Measurements from ENCODE around the gene TMPRSS3.

The TMPRSS3 gene

GRCh38 chr21:42349420-42350317, 46.2 kb downstream of the TMPRSS3 start:
- DNase-seq, result peak; percentile 32

GRCh38 chr21:42348762-42349161, 47.1 kb downstream of the TMPRSS3 start:
- peak; percentile 8 for DNase-seq

- DNase-seq, result peak; percentile 40
Measured at GRCh38 chr21:42347601-42348327, 48.1 kb downstream of the TMPRSS3 start.

- DNase-seq, result peak; percentile 40
Measured at GRCh38 chr21:42346866-42347600, 48.8 kb downstream of the TMPRSS3 start.

- peak; percentile 7 for DNase-seq
Measured at GRCh38 chr21:42346441-42346840, 49.4 kb downstream of the TMPRSS3 start.

GRCh38 chr21:42344631-42345030, 51.2 kb downstream of the TMPRSS3 start:
- DNase-seq, result no peak

GRCh38 chr21:42343963-42344510, 51.8 kb downstream of the TMPRSS3 start:
- DNase-seq, result peak; percentile 24

GRCh38 chr21:42343556-42343955, 52.3 kb downstream of the TMPRSS3 start:
- peak; percentile 28 for DNase-seq

DNA sequence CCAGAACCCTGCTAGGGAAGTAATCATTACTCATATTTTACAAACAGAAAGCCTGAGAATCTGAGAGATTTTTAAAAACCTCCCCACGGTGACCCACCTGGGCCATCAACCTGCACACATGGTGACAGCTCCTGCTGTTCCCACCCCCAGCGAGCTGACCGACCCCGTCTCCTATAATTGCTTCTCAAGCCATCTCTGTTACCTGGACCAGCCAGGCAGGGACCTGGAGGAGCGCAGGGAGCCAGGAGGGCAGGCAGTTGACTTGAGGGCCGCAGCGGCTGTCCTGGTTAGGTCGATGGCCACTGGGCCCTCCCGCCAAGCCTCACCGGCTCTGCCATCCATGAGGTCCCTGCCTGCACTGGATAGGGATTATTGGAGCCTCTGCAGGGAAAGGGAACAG, 52.8 kb downstream of the TMPRSS3 start:
- DNase-seq, result peak; percentile 32

- peak; percentile 37 for DNase-seq
Measured at GRCh38 chr21:42341776-42342542, 53.9 kb downstream of the TMPRSS3 start.

DNA sequence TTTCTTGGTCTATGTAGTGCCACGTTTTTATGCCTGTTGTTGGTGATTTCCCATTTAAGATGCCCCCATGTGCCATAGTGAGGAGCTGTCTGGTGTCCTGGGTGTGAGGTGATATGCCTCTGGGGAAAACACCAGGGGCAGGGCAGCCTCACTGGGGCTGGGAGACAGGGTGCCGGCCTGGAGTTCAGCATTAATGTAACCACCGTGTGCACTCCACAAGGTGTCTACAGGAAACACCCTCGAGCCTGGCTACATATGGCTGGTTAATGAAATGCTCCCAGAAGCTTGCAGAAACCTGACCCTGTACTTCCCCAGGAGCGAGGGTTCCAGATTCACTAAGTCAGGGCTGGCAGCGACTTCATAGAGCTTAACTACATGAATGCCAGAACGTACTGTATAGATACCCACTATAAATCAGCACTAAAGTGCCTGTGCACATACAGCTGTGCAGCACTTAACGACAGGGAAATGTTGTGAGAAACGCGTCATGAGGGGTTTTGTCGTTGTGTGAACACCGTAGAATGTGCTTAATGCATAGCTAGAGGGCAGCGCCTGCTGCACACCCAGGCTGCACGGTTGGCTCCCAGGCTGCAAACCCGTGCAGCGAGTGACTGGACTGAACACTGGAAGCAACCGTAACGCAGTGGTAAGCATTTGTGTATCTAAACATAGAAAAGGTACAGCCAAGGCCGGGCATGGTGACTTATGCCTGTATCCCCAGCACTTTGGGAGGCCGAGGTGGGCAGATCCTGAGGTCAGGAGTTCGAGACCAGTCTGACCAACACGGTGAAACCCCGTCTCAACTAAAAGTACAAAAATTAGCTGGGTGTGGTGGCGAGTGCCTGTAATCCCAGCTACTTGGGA, 55.4 kb downstream of the TMPRSS3 start:
- DNase-seq, result peak; percentile 37

DNA sequence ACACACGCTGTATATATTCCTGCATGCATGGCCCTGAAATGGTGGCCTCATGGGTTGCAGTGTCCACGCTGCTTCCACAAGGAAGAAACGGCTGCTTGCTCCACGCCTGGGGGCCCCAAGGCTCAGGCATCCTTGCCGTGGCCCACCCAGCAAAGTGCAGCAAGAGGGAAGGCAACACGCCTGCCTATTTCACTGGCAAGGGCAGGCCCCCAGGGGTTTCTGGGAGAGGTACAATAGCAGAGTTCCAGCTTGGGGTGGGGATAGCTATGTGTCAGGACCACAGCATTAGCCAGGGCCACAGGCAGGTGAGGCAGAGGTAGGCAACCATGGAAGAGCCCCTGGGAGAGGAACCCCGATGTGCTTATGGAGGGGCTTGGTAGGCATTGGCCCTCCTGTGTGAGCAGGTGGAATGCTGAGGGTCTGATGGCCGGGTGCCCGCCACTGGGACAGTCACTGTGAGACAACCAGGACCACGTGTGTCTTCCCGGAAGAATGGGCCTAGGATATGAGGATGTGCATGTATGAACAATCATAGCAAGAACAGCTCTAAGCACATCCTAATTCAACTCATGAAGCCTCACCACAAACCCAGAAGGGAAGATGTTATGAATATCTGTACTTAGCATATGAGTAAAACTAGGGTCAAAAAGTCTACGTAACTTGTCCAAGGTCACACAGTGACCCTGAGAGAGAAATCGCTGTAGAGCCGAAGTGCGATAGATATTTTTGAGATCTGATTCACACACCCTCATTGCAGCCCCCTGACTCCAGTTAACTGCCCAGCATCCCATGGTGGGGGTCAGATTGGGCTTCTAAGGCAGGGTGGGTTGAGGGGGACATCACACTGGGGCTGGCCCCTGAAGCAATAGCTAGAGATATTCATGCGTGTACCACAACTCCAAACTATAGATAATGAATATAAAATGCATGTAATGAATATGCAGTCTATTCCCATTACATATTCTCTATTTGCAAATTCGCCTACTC, 56.8 kb downstream of the TMPRSS3 start:
- DNase-seq, result peak; percentile 50

GRCh38 chr21:42337830-42338728, 57.8 kb downstream of the TMPRSS3 start:
- peak; percentile 79 for DNase-seq

DNA sequence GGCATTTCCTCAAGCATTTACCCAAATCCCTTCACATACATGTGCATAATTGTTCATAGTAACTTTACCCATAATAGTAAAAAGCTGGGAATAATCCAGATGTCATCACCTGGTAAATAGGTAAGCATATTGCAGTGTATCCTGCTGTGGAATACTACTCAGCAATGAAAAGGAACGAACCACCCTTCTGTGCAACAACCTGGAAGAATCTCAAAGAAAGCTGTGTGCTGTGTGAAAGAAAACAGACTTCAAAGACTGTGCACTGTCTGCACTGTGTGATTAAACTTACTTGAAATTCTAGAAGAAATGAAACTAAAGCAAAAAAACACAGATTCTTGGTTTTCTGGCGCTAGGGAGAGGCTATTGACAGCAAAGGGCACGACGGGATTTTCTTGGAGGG, 58.6 kb downstream of the TMPRSS3 start:
- DNase-seq, result no peak

DNA sequence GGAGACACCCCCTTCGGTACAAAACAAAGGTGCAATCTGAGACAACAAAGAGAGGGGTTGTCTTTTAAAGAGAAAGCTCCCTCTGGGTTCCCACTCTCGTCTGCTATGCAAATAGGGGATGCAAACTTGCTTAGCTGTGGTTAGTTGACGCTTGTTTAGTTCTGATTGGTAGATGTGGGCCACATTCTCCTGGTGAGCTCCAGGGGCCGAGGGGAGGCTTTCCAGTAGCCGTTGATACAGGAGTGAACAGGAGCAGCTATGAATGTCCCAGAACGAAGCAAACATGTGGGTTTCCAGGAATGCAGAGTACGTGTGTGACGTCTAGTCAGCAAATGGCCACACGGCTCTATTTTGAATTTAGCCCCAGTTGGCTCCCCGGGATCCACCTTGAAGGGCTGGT, 59.8 kb downstream of the TMPRSS3 start:
- peak; percentile 79 for DNase-seq

GRCh38 chr21:42332557-42333317, 63.1 kb downstream of the TMPRSS3 start:
- DNase-seq, result no peak

DNA sequence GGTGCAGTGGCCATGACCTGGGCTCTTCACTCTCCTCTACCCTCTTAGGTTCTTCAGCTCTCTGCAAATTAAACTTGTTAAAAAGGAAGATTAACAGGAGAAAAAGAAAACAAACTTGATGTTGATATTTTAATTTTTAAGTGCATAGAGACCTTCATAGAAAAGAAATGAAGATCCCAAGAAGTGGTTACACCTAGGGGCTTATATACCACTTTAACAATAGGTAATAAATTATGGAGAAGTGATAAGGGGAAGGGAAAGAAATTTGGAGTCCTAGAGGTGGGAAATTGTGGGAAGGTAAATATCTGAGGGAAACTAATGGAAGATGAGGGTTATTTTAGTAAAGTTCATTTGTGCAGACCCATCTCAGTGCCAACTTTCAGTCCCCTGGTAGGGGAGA, 64.2 kb downstream of the TMPRSS3 start:
- no peak for DNase-seq
